HepG2 (cell line): Measurements from ENCODE around the gene NOL4L. TPM values are rescaled to one million over a fixed set of nuclear protein-coding genes. Genes with fewer than 3 reads are reported as not detected.

Experiments used
- ATAC-seq: fragments of 200-7000 bp; cut with Tn5 transposase; 3 replicates; pipeline ENCODE4 v1.9.1; 2020; ENCODE audit warnings: mild to moderate bottlenecking, moderate library complexity
- BruUV-seq: library from RNA; stranded (reverse); fragments of 400-500 nt; replicated peaks from 2 replicates; lab custom pipeline; 2021; lab: Mats Ljungman, UMichigan
- CTCF ChIA-PET: fragments of 300-600 bp; formaldehyde crosslinking; extraction: SDS; loops from one replicate; lab custom pipeline; 2021; ENCODE audit warnings: low total read pairs, inconsistent platforms, low intra/inter-chr PET ratio; lab: Yijun Ruan, JAX
- POLR2A ChIA-PET: fragments of 350-600 bp; sonication (Branson Sonifier 250); formaldehyde crosslinking; loops from one replicate; lab custom pipeline; 2020; ENCODE audit warnings: antibody characterized with exemption, inconsistent platforms; lab: Yijun Ruan, JAX
- DNase-seq: peaks from one replicate; pipeline ENCODE4 v3.0.0-alpha.2; 2015; ENCODE audit warnings: low spot score
- FAIRE-seq: peaks from 3 replicates; lab custom pipeline; 2011; peaks lifted over from hg19 to GRCh38; lab: Jason Lieb, UNC
- H2AFZ ChIP-seq: one replicate; pipeline ENCODE4 v1.6.1; 2011; ENCODE audit warnings: low read length, inconsistent platforms
- H3K27ac ChIP-seq: fragments of 300-600 bp; 3 replicates; pipeline ENCODE4 v1.8.0; 2011; ENCODE audit warnings: mixed run types, mild to moderate bottlenecking, mixed read lengths, low read length, inconsistent platforms; ENCODE audit not compliant: insufficient read depth; ENCODE audit errors: extremely low read length
- H3K27me3 ChIP-seq, 2 experiments: fragments of 200-600 bp in 1 of 2; 2 replicates in 1 of 2; 3 replicates in 1 of 2; pipeline versions ENCODE4 v1.6.0 to v1.8.0; 2011; ENCODE audit warnings: low read length in 2 of 2, mild to moderate bottlenecking in 2 of 2, moderate library complexity in 2 of 2, inconsistent platforms in 1 of 2; ENCODE audit not compliant: insufficient read depth in 2 of 2, control insufficient read depth in 1 of 2
- H3K36me3 ChIP-seq, 2 experiments: fragments of 200-600 bp in 1 of 2; replicated peaks in 1 of 2; 2 replicates in 1 of 2; 3 replicates in 1 of 2; pipeline versions ENCODE4 v1.5.1 to v1.8.0; 2011; ENCODE audit warnings: low read length in 2 of 2, inconsistent platforms in 1 of 2; ENCODE audit not compliant: insufficient read depth in 2 of 2, control insufficient read depth in 1 of 2
- H3K4me1 ChIP-seq: 2 replicates; pipeline ENCODE4 v1.5.1; 2012; ENCODE audit warnings: low read length, inconsistent platforms; ENCODE audit not compliant: insufficient read depth
- H3K4me2 ChIP-seq: 2 replicates; pipeline ENCODE4 v1.6.0; 2011; ENCODE audit warnings: low read depth, low read length, inconsistent platforms
- H3K4me3 ChIP-seq, 3 experiments: fragments of 200-600 bp in 1 of 3; sonication (generic), shearing (Covaris generic) in 1 of 3; replicated peaks in 1 of 3; 2 replicates each; pipeline ENCODE4 v1.5.1; 2011 to 2016; ENCODE audit warnings: low read length in 3 of 3, inconsistent platforms in 2 of 3, low read depth in 2 of 3, mild to moderate bottlenecking in 2 of 3, control low read depth in 1 of 3, mixed read lengths in 1 of 3; ENCODE audit not compliant: insufficient read depth in 1 of 3
- H3K79me2 ChIP-seq: one replicate; pipeline ENCODE4 v1.6.1; 2011; ENCODE audit warnings: low read length, inconsistent platforms; ENCODE audit not compliant: insufficient read depth
- H3K9ac ChIP-seq: 2 replicates; pipeline ENCODE4 v1.6.0; 2011; ENCODE audit warnings: mild to moderate bottlenecking, low read depth, low read length, inconsistent platforms; ENCODE audit not compliant: insufficient read depth
- H3K9me3 ChIP-seq: 2 replicates; pipeline ENCODE4 v1.5.1; 2012; ENCODE audit warnings: mild to moderate bottlenecking, low read length
- H4K20me1 ChIP-seq: 2 replicates; pipeline ENCODE4 v1.6.0; 2011; ENCODE audit warnings: inconsistent platforms, mild to moderate bottlenecking, low read length, moderate library complexity; ENCODE audit not compliant: insufficient read depth
- RFXANK ChIP-seq: IDR thresholded peaks from 2 replicates; pipeline ENCODE4 v1.6.1; 2016
- SRSF1 ChIP-seq: fragments of 200-400 bp; formaldehyde crosslinking; optimal IDR thresholded peaks from 2 replicates; pipeline ENCODE3; 2017; ENCODE audit warnings: mild to moderate bottlenecking, low read depth, low read length, moderate library complexity
- TOE1 ChIP-seq: sonication (generic); formaldehyde crosslinking; IDR thresholded peaks from 2 replicates; pipeline ENCODE4 v1.4.0; 2020; ENCODE audit warnings: mild to moderate bottlenecking, missing genetic modification reagents
- ZBTB38 ChIP-seq: sonication (generic); formaldehyde crosslinking; IDR thresholded peaks from 2 replicates; pipeline ENCODE4 v1.5.1; 2020; ENCODE audit warnings: mild to moderate bottlenecking, missing genetic modification reagents
- ZMYM4 ChIP-seq: sonication (generic); formaldehyde crosslinking; IDR thresholded peaks from 2 replicates; pipeline ENCODE4 v1.8.1; 2023; ENCODE audit warnings: mild to moderate bottlenecking, missing genetic modification reagents
- ZNF333 ChIP-seq: sonication (generic); formaldehyde crosslinking; IDR thresholded peaks from 2 replicates; pipeline ENCODE4 v1.4.0; 2020; ENCODE audit warnings: mild to moderate bottlenecking, missing genetic modification reagents, borderline replicate concordance
- whole genome bisulfite sequencing: methylation state at CpG from one replicate; pipeline ENCODE4 v1.1.6; 2017; ENCODE audit warnings: low lambda C conversion rate; 5-methylcytosine and 5-hydroxymethylcytosine counted together
- in situ Hi-C: cut with HindIII; loops from 2 replicates; pipeline ENCODE4 v1.10.0; 2017; ENCODE audit warnings: low pct_unique_long_range_greater_than_20kb; ENCODE audit not compliant: extremely low pct_ligation_motif_present
- intact Hi-C: fragments of 100-400 bp; cut with micrococcal nuclease; formaldehyde crosslinking; loops from one replicate; pipeline ENCODE4 v1.10.0; 2022; ENCODE audit not compliant: unreplicated experiment
- polyA plus RNA-seq, 8 experiments: library from polyadenylated mRNA; depleted of rRNA in 3 of 8; stranded (reverse) in 7 of 8; unstranded in 1 of 8; fragments of >200 nt; fragmentation: Illumina TruSeq in 4 of 8; extraction: Trizol in 4 of 8; gene quantifications; 2 replicates each; pipeline versions ENCODE4 v1.2.1 to v1.2.3, GENCODE V29; 2011 to 2016; ENCODE audit warnings: low read depth in 4 of 8, missing spikeins in 1 of 8, mixed read lengths in 1 of 8; ENCODE audit not compliant: insufficient read depth in 1 of 8
- total RNA-seq, 5 experiments: library from RNA; depleted of rRNA; stranded (reverse); fragments of >200 nt; fragmentation: Illumina TruSeq; extraction: Trizol; gene quantifications; 2 replicates each; pipeline ENCODE4 v1.2.3, GENCODE V29; 2016; ENCODE audit warnings: low read depth in 1 of 5
- TF ChIP-seq, protein P1 (sequence below): sonication (generic); formaldehyde crosslinking; IDR thresholded peaks from 2 replicates; pipeline ENCODE4 v1.4.0; 2020; ENCODE audit warnings: missing genetic modification reagents
- TF ChIP-seq, protein P2 (sequence below): sonication (generic); formaldehyde crosslinking; IDR thresholded peaks from 2 replicates; pipeline ENCODE4 v1.5.1; 2020; ENCODE audit warnings: missing genetic modification reagents, mild to moderate bottlenecking, borderline replicate concordance
- TF ChIP-seq, protein P3 (sequence below): sonication (generic); formaldehyde crosslinking; IDR thresholded peaks from 2 replicates; pipeline ENCODE4 v1.4.0; 2020; ENCODE audit warnings: missing genetic modification reagents

Gene NOL4L
- total and polyA plus RNA-seq, 2 of the 13 experiments (the other 11 are each of a cell fraction or from before 2014, with no cell fraction given), result 16.6 to 35.4 TPM

DNA sequence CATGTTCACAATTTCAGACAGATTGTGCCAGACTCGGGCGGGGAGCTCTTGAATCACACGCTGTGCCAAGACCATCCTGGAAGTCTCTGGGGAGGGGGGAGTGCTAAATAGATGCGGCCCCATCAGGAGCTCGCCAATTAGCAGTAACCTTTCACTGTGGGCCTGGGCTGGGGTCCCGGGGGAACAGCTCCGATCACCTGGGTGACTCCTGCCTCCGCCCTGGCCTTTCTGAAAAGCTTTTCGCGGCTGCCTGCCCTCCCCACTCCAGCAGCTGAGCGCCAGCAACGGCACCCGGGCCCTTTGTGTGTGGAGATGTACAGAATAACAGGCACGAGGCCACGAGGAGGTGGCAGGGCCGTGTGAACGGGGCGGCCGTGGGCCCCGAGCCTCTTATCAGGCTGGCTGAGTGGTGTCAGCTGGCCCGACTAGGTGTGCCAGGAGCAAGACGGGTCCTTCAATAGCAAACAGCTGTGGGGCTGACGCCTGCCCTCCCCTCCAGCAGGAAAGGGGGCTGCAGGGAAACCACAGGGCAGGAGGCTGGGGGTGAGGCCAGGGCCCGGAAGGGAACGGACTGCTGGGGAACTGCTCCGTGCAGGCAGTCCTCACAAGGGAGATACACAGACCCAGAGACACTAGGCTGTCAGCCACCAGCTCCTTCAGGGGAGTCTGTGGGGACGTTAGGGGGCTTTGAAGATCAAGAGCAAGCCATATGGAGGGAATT lies 56.8 kb downstream of the NOL4L start:
- peaks cover 73% of the 10 kb centered on the region for H3K4me1 ChIP-seq
- H3K9me3 ChIP-seq, result no peaks in the 10 kb centered on the region
- ChIA-PET POLR2A (interaction anchor here (1.1 to 3.7 kb wide), 3 partner anchors 12 to 153 kb away, joined by 3 to 22 read pairs (median 6); no protein-coding TSS in a partner anchor), CTCF (no interaction called here)
- H3K4me2 ChIP-seq, result no peak overlapping the region
- ATAC-seq (peak; percentile 10; the same call in 1 of the 3 replicates), FAIRE-seq (no peak), DNase-seq (no peak)
- BruUV-seq, result no TSS peak
- 0 out of 5 replicates have a peak, but pooled peaks cover 0 to 2% of the 10 kb centered on the region in 2 experiments for H3K27me3 ChIP-seq
- H3K36me3 ChIP-seq, result peaks cover 1 to 4% of the 10 kb centered on the region in 2 experiments; a peak in 2 of 5 replicates
- 83% methylated on average over 23 of the region's 27 CpGs for WGBS
- H2AFZ ChIP-seq, result no peak overlapping the region
- H3K27ac ChIP-seq, result no peak overlapping the region
- no peak overlapping the region for H3K4me3 ChIP-seq
- no peaks in the 10 kb centered on the region for H4K20me1 ChIP-seq
- in situ Hi-C loops (no loop called here), intact Hi-C loops (loop anchor here (10.0 kb wide), 1 partner anchor 246 kb away; no protein-coding TSS in a partner anchor)
- H3K9ac ChIP-seq, result no peak overlapping the region
- H3K79me2 ChIP-seq, result no peaks in the 10 kb centered on the region
- TF ChIP-seq, protein P1, sequence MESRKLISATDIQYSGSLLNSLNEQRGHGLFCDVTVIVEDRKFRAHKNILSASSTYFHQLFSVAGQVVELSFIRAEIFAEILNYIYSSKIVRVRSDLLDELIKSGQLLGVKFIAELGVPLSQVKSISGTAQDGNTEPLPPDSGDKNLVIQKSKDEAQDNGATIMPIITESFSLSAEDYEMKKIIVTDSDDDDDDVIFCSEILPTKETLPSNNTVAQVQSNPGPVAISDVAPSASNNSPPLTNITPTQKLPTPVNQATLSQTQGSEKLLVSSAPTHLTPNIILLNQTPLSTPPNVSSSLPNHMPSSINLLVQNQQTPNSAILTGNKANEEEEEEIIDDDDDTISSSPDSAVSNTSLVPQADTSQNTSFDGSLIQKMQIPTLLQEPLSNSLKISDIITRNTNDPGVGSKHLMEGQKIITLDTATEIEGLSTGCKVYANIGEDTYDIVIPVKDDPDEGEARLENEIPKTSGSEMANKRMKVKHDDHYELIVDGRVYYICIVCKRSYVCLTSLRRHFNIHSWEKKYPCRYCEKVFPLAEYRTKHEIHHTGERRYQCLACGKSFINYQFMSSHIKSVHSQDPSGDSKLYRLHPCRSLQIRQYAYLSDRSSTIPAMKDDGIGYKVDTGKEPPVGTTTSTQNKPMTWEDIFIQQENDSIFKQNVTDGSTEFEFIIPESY, result peak; percentile 58; the same call in 1 of the 2 replicates
- TF ChIP-seq TOE1 (CRISPR knock-in tag) (no peak), ZNF333 (CRISPR knock-in tag) (0 out of 2 replicates have a peak, but pooled peaks have one; percentile 41), RFXANK (CRISPR knock-in tag) (no peak), SRSF1 (peak; percentile 59), ZBTB38 (CRISPR knock-in tag) (peak; percentile 65; the same call in 1 of the 2 replicates), ZMYM4 (CRISPR knock-in tag) (no peak)
- TF ChIP-seq, protein P2, sequence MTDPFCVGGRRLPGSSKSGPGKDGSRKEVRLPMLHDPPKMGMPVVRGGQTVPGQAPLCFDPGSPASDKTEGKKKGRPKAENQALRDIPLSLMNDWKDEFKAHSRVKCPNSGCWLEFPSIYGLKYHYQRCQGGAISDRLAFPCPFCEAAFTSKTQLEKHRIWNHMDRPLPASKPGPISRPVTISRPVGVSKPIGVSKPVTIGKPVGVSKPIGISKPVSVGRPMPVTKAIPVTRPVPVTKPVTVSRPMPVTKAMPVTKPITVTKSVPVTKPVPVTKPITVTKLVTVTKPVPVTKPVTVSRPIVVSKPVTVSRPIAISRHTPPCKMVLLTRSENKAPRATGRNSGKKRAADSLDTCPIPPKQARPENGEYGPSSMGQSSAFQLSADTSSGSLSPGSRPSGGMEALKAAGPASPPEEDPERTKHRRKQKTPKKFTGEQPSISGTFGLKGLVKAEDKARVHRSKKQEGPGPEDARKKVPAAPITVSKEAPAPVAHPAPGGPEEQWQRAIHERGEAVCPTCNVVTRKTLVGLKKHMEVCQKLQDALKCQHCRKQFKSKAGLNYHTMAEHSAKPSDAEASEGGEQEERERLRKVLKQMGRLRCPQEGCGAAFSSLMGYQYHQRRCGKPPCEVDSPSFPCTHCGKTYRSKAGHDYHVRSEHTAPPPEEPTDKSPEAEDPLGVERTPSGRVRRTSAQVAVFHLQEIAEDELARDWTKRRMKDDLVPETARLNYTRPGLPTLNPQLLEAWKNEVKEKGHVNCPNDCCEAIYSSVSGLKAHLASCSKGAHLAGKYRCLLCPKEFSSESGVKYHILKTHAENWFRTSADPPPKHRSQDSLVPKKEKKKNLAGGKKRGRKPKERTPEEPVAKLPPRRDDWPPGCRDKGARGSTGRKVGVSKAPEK (CRISPR knock-in tag), result 0 out of 2 replicates have a peak, but pooled peaks have one; percentile 32
- TF ChIP-seq, protein P3, sequence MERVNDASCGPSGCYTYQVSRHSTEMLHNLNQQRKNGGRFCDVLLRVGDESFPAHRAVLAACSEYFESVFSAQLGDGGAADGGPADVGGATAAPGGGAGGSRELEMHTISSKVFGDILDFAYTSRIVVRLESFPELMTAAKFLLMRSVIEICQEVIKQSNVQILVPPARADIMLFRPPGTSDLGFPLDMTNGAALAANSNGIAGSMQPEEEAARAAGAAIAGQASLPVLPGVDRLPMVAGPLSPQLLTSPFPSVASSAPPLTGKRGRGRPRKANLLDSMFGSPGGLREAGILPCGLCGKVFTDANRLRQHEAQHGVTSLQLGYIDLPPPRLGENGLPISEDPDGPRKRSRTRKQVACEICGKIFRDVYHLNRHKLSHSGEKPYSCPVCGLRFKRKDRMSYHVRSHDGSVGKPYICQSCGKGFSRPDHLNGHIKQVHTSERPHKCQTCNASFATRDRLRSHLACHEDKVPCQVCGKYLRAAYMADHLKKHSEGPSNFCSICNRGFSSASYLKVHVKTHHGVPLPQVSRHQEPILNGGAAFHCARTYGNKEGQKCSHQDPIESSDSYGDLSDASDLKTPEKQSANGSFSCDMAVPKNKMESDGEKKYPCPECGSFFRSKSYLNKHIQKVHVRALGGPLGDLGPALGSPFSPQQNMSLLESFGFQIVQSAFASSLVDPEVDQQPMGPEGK (CRISPR knock-in tag), result 0 out of 2 replicates have a peak, but pooled peaks have one; percentile 8
